Transverse colon (tissue), 3 donors: ENCODE measurements around the gene LRRC38.

Experiments
- EP300 ChIP-seq: sonication (generic); formaldehyde crosslinking; IDR thresholded peaks from one replicate; pipeline ENCODE4 v1.6.1; 2017; ENCODE audit warnings: antibody characterized with exemption, low read depth
- POLR2A ChIP-seq: fragments of 450-650 bp; IDR thresholded peaks from one replicate; pipeline ENCODE4 v1.6.1; 2016; ENCODE audit warnings: antibody characterized with exemption, mild to moderate bottlenecking, moderate library complexity
- TF ChIP-seq, protein P1 (sequence below), 5 experiments: fragments of 200-600 bp in 3 of 5; fragments of 450-650 bp in 2 of 5; sonication (generic) in 3 of 5; IDR thresholded peaks; 1 replicate in 2 of 5; 2 replicates in 3 of 5; pipeline ENCODE4 v1.5.1; 2016 to 2017; ENCODE audit warnings: antibody characterized with exemption in 5 of 5, inconsistent platforms in 3 of 5, mild to moderate bottlenecking in 2 of 5, moderate library complexity in 1 of 5

DNA sequence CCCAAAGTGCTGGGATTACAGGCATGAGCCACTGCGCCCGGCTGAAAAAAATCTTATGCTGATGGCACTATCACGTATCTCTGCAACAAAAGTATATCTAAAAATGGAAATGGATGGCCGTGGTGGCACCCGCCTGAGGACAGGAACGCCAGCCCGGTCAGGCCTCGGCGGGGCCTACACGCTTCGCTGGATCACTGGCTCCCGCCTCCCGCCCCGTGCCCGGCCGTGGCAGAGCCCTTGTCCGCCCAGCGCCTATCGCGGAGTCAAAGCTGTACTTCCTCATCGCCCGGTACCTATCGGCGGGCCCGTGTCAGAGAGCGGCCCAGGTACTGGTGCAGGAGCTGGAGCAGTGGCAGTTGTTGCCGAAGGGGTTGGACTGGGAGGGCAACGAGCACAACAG lies 41.0 kb upstream of the LRRC38 start:
- TF ChIP-seq POLR2A: no peak
- TF ChIP-seq, protein P1, sequence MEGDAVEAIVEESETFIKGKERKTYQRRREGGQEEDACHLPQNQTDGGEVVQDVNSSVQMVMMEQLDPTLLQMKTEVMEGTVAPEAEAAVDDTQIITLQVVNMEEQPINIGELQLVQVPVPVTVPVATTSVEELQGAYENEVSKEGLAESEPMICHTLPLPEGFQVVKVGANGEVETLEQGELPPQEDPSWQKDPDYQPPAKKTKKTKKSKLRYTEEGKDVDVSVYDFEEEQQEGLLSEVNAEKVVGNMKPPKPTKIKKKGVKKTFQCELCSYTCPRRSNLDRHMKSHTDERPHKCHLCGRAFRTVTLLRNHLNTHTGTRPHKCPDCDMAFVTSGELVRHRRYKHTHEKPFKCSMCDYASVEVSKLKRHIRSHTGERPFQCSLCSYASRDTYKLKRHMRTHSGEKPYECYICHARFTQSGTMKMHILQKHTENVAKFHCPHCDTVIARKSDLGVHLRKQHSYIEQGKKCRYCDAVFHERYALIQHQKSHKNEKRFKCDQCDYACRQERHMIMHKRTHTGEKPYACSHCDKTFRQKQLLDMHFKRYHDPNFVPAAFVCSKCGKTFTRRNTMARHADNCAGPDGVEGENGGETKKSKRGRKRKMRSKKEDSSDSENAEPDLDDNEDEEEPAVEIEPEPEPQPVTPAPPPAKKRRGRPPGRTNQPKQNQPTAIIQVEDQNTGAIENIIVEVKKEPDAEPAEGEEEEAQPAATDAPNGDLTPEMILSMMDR (IDR thresholded peaks at IDR 0.05): no peak
- no peak for TF ChIP-seq EP300
